ENCODE data around the gene BTN3A1.
"Not testable (repeated sequence)": the region's sequence is repeated elsewhere in the genome, so short reads cannot be mapped to it uniquely, and the experiment has no call there.

BTN3A1 gene

DNA sequence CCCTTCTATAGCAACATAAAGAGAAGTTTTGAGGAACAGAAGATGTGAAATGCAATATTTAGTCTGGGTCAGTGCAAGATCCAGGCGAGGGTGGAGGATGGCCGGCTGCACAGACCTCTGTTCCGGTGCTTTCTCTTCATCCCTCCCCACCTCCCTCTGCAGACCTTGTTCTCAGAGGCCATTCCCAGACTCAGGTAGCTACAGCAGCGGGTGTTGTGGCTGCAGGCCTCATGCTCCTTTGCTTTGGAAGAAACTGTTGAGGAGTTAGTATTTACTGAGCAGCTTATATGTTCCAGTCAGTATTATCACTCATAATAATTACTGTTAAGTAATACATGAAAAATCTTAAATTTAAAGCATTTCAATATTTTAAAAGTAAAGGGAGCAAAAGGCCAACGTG, 39.9 kb downstream of the BTN3A1 start:
- no peak for DNase-seq (ENCODE audit: low spot score)

DNA sequence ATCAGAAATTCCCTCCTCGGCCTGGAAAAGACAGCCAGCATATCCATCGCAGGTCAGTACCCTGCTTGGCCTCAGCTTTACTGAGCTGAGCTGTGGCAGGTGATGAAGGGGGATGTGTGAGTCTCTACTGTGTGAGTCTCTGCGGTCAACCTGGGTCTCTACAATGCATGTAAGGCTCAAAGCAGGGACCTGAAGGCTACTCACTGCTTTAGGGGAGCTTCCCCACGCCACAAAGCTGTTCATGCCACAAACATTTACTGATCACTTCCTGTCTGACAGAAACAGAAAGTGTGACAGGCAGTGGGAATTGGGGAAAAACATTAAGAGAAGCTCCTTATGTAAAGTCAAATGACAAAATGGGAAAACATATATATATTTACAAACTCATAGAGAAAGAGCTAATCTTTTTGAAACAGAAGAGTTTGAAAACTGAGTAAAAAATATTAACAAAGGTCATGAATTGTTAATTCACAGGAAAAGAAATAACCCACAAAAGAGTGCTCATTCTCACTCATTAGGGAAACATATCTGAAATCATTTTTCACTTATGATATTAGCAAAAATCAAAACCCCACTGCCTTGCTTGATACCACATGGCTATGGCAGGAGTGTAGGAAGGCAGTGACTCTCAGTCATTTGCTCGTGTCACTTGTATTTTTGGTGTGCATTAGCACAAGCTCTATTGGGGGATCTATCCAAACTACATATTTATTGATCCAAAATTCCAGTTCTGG, 44.0 kb downstream of the BTN3A1 start:
- peak; percentile 29 for DNase-seq (ENCODE audit: low spot score)

GRCh38 chr6:26447257-26447656, 45.2 kb downstream of the BTN3A1 start:
- no peak for DNase-seq (ENCODE audit: low spot score)

- no peak for DNase-seq (ENCODE audit: low spot score)
Observed at GRCh38 chr6:26450240-26450639, 48.2 kb downstream of the BTN3A1 start.

- DNase-seq (ENCODE audit: low spot score), result no peak
Observed at GRCh38 chr6:26452631-26453235, 50.7 kb downstream of the BTN3A1 start.

DNA sequence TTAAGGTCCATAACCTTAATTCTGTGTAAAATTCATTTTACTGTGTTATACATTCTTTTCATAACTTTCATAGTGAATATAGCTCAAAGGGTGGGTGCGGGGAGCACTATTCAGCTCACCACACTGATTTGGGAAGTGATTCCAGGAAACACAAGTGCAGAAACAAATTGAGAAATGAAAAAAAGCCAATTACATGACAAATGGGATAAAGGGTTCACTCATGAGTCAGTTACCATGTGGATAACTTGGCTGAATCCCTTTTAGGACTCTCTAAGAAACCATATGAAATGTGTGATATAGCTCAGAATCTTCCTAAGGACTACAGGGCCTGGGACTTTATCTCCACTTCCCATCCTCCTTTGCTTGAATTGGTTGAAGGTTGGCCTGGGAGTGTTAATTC, 52.6 kb downstream of the BTN3A1 start:
- no peak for DNase-seq (ENCODE audit: low spot score)

GRCh38 chr6:26455357-26455970, 53.4 kb downstream of the BTN3A1 start:
- no peak for DNase-seq (ENCODE audit: low spot score)

DNA sequence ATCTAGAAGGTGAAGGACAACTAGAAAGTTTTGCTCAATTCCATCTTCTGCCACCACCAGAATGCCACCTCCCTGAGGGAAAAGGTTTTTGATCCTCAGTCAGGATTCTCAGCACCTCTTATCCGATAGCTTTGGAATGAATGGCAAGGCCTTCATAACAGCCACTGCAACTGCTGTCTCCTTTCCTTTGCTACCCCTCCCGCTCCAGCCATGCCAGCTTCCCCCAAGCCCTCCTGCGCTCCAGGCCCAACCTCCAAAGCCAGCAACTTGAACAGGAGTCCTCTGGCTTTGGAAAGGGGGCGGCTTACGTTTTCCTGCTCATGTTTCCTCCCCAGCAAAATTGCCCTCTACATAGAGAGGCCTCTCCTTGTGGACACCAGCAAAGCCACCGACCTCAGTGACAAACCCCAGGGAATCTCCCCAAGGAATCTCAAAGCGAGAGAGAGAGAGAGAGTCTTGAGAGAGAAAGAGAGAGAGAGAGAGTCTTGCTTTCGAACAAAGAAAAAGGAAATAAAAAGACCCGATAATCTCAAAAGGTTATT, 55.3 kb downstream of the BTN3A1 start:
- no peak for DNase-seq (ENCODE audit: low spot score)

GRCh38 chr6:26457806-26458688, 56.0 kb downstream of the BTN3A1 start, which contains the start of gene BTN2A1:
Gene BTN2A1 (plus strand): TSS chr6:26457955. CDS start chr6:26458637, 682 bp downstream.
- peak; percentile 77 for DNase-seq (ENCODE audit: low spot score)

- DNase-seq (ENCODE audit: low spot score), result no peak
Observed at GRCh38 chr6:26459023-26459810, 57.1 kb downstream of the BTN3A1 start.

GRCh38 chr6:26461353-26461752, 59.3 kb downstream of the BTN3A1 start:
- DNase-seq (ENCODE audit: low spot score), result not testable (repeated sequence)

DNA sequence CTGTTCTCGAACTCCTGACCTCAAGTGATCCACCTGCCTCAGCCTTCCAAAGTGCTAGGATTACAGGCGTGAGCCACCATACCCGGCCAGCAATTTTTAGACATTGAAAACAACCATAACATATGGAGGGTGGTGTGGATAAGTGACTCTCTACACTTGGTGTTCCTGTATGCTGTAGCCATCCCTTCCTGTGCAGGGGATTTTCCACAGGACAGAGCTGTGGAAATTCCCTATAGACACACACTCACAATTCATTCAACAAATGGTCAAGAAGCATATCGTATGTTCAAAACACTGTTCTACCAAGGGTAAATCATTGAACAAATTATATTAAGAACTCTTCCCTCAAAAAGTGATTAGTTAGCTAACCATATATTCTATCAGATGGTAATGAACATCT, 61.9 kb downstream of the BTN3A1 start:
- DNase-seq (ENCODE audit: low spot score), result no peak

- DNase-seq (ENCODE audit: low spot score), result no peak
Observed at GRCh38 chr6:26464416-26465131, 62.5 kb downstream of the BTN3A1 start.
